Osteocyte (in vitro differentiated cells): ENCODE results near the gene NUP210L. TPM values are rescaled to one million over a fixed set of nuclear protein-coding genes. Genes with fewer than 3 reads are reported as not detected.

Experiments
- DNase-seq: peaks from one replicate; pipeline ENCODE4 v3.0.0; 2021; ENCODE audit warnings: mixed read lengths; ENCODE audit not compliant: unreplicated experiment; ENCODE audit errors: extremely low spot score
- H3K27ac Mint-ChIP-seq: one replicate; pipeline ENCODE4 v1.8.0; 2021; ENCODE audit warnings: mild to moderate bottlenecking, mixed read lengths; ENCODE audit not compliant: unreplicated experiment
- H3K27me3 Mint-ChIP-seq: one replicate; pipeline ENCODE4 v1.8.0; 2021; ENCODE audit warnings: mixed read lengths; ENCODE audit not compliant: unreplicated experiment
- H3K36me3 Mint-ChIP-seq: one replicate; pipeline ENCODE4 v1.8.0; 2021; ENCODE audit warnings: mixed read lengths; ENCODE audit not compliant: unreplicated experiment
- H3K4me1 Mint-ChIP-seq: one replicate; pipeline ENCODE4 v1.8.0; 2021; ENCODE audit warnings: mixed read lengths; ENCODE audit not compliant: unreplicated experiment
- H3K4me3 Mint-ChIP-seq: one replicate; pipeline ENCODE4 v1.8.0; 2021; ENCODE audit warnings: mild to moderate bottlenecking, moderate library complexity, mixed read lengths; ENCODE audit not compliant: unreplicated experiment
- H3K9me3 Mint-ChIP-seq: one replicate; pipeline ENCODE4 v1.8.0; 2021; ENCODE audit warnings: mixed read lengths; ENCODE audit not compliant: unreplicated experiment
- CTCF ChIP-seq: fragments of 200-600 bp; sonication (generic); IDR thresholded peaks from 2 replicates; pipeline ENCODE4 v1.5.0; 2021; ENCODE audit warnings: antibody characterized with exemption, mild to moderate bottlenecking, moderate library complexity
- total RNA-seq: library from RNA; stranded (reverse); gene quantifications from 2 replicates; pipeline ENCODE4 v1.2.1, GENCODE V29; 2021

NUP210L gene
- total RNA-seq, 1 donor from 2014 or later: not detected

- Mint-ChIP-seq H3K27ac (no peak overlapping the region), H3K4me1 (peaks cover 41% of the 10 kb centered on the region), H3K4me3 (peak overlapping the region; percentile 91), H3K36me3 (peaks cover 1% of the 10 kb centered on the region), H3K9me3 (no peaks in the 10 kb centered on the region), H3K27me3 (no peaks in the 10 kb centered on the region)
- DNase-seq: no peak
- TF ChIP-seq CTCF: no peak
Measured at GRCh38 chr1:153968972-153969371, 185.9 kb downstream of the NUP210L start.

- H3K27ac Mint-ChIP-seq: peak overlapping the region; percentile 97
- TF ChIP-seq CTCF: no peak
- no peak for DNase-seq
- no peaks in the 10 kb centered on the region for H3K36me3 Mint-ChIP-seq
- peaks cover 45% of the 10 kb centered on the region for H3K4me1 Mint-ChIP-seq
- H3K27me3 Mint-ChIP-seq: no peaks in the 10 kb centered on the region
- no peaks in the 10 kb centered on the region for H3K9me3 Mint-ChIP-seq
- peak overlapping the region; percentile 91 for H3K4me3 Mint-ChIP-seq
Measured at GRCh38 chr1:153968408-153968807, 186.5 kb downstream of the NUP210L start.

GRCh38 chr1:153968000-153968363 is 186.9 kb downstream of the NUP210L start:
- Mint-ChIP-seq H3K27me3 (no peaks in the 10 kb centered on the region), H3K9me3 (no peaks in the 10 kb centered on the region), H3K4me3 (peak overlapping the region; percentile 91), H3K4me1 (peaks cover 46% of the 10 kb centered on the region), H3K36me3 (no peaks in the 10 kb centered on the region), H3K27ac (peak overlapping the region; percentile 97)
- no peak for DNase-seq
- no peak for TF ChIP-seq CTCF

GRCh38 chr1:153967107-153967999 is 187.5 kb downstream of the NUP210L start, which contains the start of gene CREB3L4:
Gene CREB3L4, plus strand, starts transcription at chr1:153967902. Its CDS starts 624 bp downstream, at chr1:153968526.
- peak; percentile 54 for TF ChIP-seq CTCF
- H3K36me3 Mint-ChIP-seq: no peaks in the 10 kb centered on the region
- no peaks in the 10 kb centered on the region for H3K27me3 Mint-ChIP-seq
- H3K27ac Mint-ChIP-seq: peak within 1 kb of the TSS; percentile 97
- H3K9me3 Mint-ChIP-seq: no peaks in the 10 kb centered on the region
- H3K4me1 Mint-ChIP-seq: peaks cover 51% of the 10 kb centered on the region
- H3K4me3 Mint-ChIP-seq: peak within 1 kb of the TSS; percentile 91
- DNase-seq: peak; percentile 93

GRCh38 chr1:153963850-153964331 is 191.0 kb downstream of the NUP210L start:
- Mint-ChIP-seq H3K4me3 (peak overlapping the region; percentile 85), H3K27me3 (no peaks in the 10 kb centered on the region), H3K9me3 (no peaks in the 10 kb centered on the region), H3K4me1 (peaks cover 68% of the 10 kb centered on the region), H3K36me3 (peaks cover 7% of the 10 kb centered on the region), H3K27ac (peak overlapping the region; percentile 92)
- TF ChIP-seq CTCF: no peak
- DNase-seq: no peak
